HepG2 (cell line): ENCODE measurements around the gene BLMH. TPM values are rescaled to one million over a fixed set of nuclear protein-coding genes. Genes with fewer than 3 reads are reported as not detected.

Experiments
- CBFB ChIP-seq: sonication (generic); formaldehyde crosslinking; IDR thresholded peaks from 2 replicates; pipeline ENCODE4 v1.4.0; 2020; ENCODE audit warnings: missing genetic modification reagents
- CBX5 ChIP-seq: sonication (generic); formaldehyde crosslinking; IDR thresholded peaks from 2 replicates; pipeline ENCODE4 v1.4.0; 2020; ENCODE audit warnings: missing genetic modification reagents, borderline replicate concordance
- HIVEP1 ChIP-seq: sonication (generic); formaldehyde crosslinking; IDR thresholded peaks from 2 replicates; pipeline ENCODE4 v1.4.0; 2020; ENCODE audit warnings: mild to moderate bottlenecking, missing genetic modification reagents
- IRF1 ChIP-seq: sonication (generic); formaldehyde crosslinking; IDR thresholded peaks from 2 replicates; pipeline ENCODE4 v1.4.0; 2020; ENCODE audit warnings: low read depth, mild to moderate bottlenecking, missing genetic modification reagents
- JUN ChIP-seq: sonication (generic); formaldehyde crosslinking; IDR thresholded peaks from 2 replicates; pipeline ENCODE4 v1.4.0; 2020; ENCODE audit warnings: mild to moderate bottlenecking, missing genetic modification reagents
- KDM3A ChIP-seq: IDR thresholded peaks from 2 replicates; pipeline ENCODE4 v1.6.1; 2018; ENCODE audit warnings: low read depth, missing compliant biosample characterization
- KMT2A ChIP-seq: sonication (generic); formaldehyde crosslinking; IDR thresholded peaks from 2 replicates; pipeline ENCODE4 v1.4.0; 2020; ENCODE audit warnings: missing genetic modification reagents
- MTERF4 ChIP-seq: sonication (generic); formaldehyde crosslinking; IDR thresholded peaks from 2 replicates; pipeline ENCODE4 v1.8.0; 2023; ENCODE audit warnings: mild to moderate bottlenecking, missing genetic modification reagents
- PHF20 ChIP-seq: sonication (generic); formaldehyde crosslinking; IDR thresholded peaks from 2 replicates; pipeline ENCODE4 v1.5.0; 2020; ENCODE audit warnings: mild to moderate bottlenecking, missing genetic modification reagents
- PHF8 ChIP-seq: sonication (generic); formaldehyde crosslinking; IDR thresholded peaks from 2 replicates; pipeline ENCODE4 v1.5.0; 2020; ENCODE audit warnings: missing genetic modification reagents
- POLR2AphosphoS2 ChIP-seq: IDR thresholded peaks from 2 replicates; pipeline ENCODE4 v1.6.1; 2011; ENCODE audit warnings: low read depth, low read length, improper control_type of control experiment
- POLR2G ChIP-seq: fragments of 200-400 bp; formaldehyde crosslinking; IDR thresholded peaks from 2 replicates; pipeline ENCODE4 v1.6.1; 2018; ENCODE audit warnings: mild to moderate bottlenecking, low read depth, low read length, moderate library complexity
- PRDM10 ChIP-seq: sonication (generic); formaldehyde crosslinking; IDR thresholded peaks from 2 replicates; pipeline ENCODE4 v1.4.0; 2020; ENCODE audit warnings: low read depth, missing genetic modification reagents
- REXO4 ChIP-seq: sonication (generic); formaldehyde crosslinking; IDR thresholded peaks from 2 replicates; pipeline ENCODE4 v1.8.0; 2022; ENCODE audit warnings: missing genetic modification reagents, mild to moderate bottlenecking, borderline replicate concordance
- RFXANK ChIP-seq: IDR thresholded peaks from 2 replicates; pipeline ENCODE4 v1.6.1; 2016
- SCMH1 ChIP-seq: sonication (generic); formaldehyde crosslinking; IDR thresholded peaks from 2 replicates; pipeline ENCODE4 v1.9.0; 2021; ENCODE audit warnings: missing genetic modification reagents, mild to moderate bottlenecking, borderline replicate concordance
- SP2 ChIP-seq: sonication (generic); formaldehyde crosslinking; IDR thresholded peaks from 2 replicates; pipeline ENCODE4 v1.5.1; 2020; ENCODE audit warnings: mild to moderate bottlenecking, missing genetic modification reagents
- ZKSCAN5 ChIP-seq: sonication (generic); formaldehyde crosslinking; IDR thresholded peaks from 2 replicates; pipeline ENCODE4 v1.5.1; 2020; ENCODE audit warnings: mild to moderate bottlenecking, missing genetic modification reagents
- ZKSCAN8 ChIP-seq: IDR thresholded peaks from 2 replicates; pipeline ENCODE4 v1.6.1; 2016; ENCODE audit warnings: borderline replicate concordance, missing genetic modification reagents, missing compliant biosample characterization
- ZNF296 ChIP-seq: sonication (generic); formaldehyde crosslinking; conservative IDR thresholded peaks from 2 replicates; pipeline ENCODE4 v1.5.0; 2020; ENCODE audit warnings: mild to moderate bottlenecking, missing genetic modification reagents
- ZNF335 ChIP-seq: sonication (generic); formaldehyde crosslinking; IDR thresholded peaks from 2 replicates; pipeline ENCODE4 v1.4.0; 2020; ENCODE audit warnings: missing genetic modification reagents
- ZNF451 ChIP-seq: sonication (generic); formaldehyde crosslinking; IDR thresholded peaks from 2 replicates; pipeline ENCODE4 v1.5.0; 2020; ENCODE audit warnings: mild to moderate bottlenecking, missing genetic modification reagents
- ZNF619 ChIP-seq: sonication (generic); formaldehyde crosslinking; IDR thresholded peaks from 2 replicates; pipeline ENCODE4 v1.4.0; 2020; ENCODE audit warnings: mild to moderate bottlenecking, missing genetic modification reagents
- ZNF674 ChIP-seq: sonication (generic); formaldehyde crosslinking; IDR thresholded peaks from 2 replicates; pipeline ENCODE4 v1.5.0; 2020; ENCODE audit warnings: low read depth, mild to moderate bottlenecking, missing genetic modification reagents
- ZNF749 ChIP-seq: sonication (generic); formaldehyde crosslinking; IDR thresholded peaks from 2 replicates; pipeline ENCODE4 v1.8.0; 2022; ENCODE audit warnings: mild to moderate bottlenecking, missing genetic modification reagents, moderate library complexity, borderline replicate concordance
- ZNF790 ChIP-seq: sonication (generic); formaldehyde crosslinking; IDR thresholded peaks from 2 replicates; pipeline ENCODE4 v1.8.0; 2022; ENCODE audit warnings: missing genetic modification reagents, mild to moderate bottlenecking, borderline replicate concordance
- polyA plus RNA-seq, 8 experiments: library from polyadenylated mRNA; depleted of rRNA in 3 of 8; stranded (reverse) in 7 of 8; unstranded in 1 of 8; fragments of >200 nt; fragmentation: Illumina TruSeq in 4 of 8; extraction: Trizol in 4 of 8; gene quantifications; 2 replicates each; pipeline versions ENCODE4 v1.2.1 to v1.2.3, GENCODE V29; 2011 to 2016; ENCODE audit warnings: low read depth in 4 of 8, missing spikeins in 1 of 8, mixed read lengths in 1 of 8; ENCODE audit not compliant: insufficient read depth in 1 of 8
- total RNA-seq, 5 experiments: library from RNA; depleted of rRNA; stranded (reverse); fragments of >200 nt; fragmentation: Illumina TruSeq; extraction: Trizol; gene quantifications; 2 replicates each; pipeline ENCODE4 v1.2.3, GENCODE V29; 2016; ENCODE audit warnings: low read depth in 1 of 5

Gene BLMH
- total and polyA plus RNA-seq, 2 of the 13 experiments (the other 11 are each of a cell fraction or from before 2014, with no cell fraction given): 12.1 to 41.0 TPM

- TF ChIP-seq PHF8 (CRISPR knock-in tag): no peak; the same call in 1 of the 2 replicates
- 0 out of 2 replicates have a peak, but pooled peaks have one; percentile 56 for TF ChIP-seq REXO4
- TF ChIP-seq ZNF749 (CRISPR knock-in tag): no peak
- TF ChIP-seq CBFB: no peak
- no peak; the same call in 1 of the 2 replicates for TF ChIP-seq ZNF619 (CRISPR knock-in tag)
- no peak for TF ChIP-seq ZKSCAN8 (CRISPR knock-in tag)
- TF ChIP-seq HIVEP1 (CRISPR knock-in tag): no peak
- TF ChIP-seq POLR2AphosphoS2: no peak
- TF ChIP-seq RFXANK: 0 out of 2 replicates have a peak, but pooled peaks have one; percentile 59
- TF ChIP-seq JUN: 0 out of 2 replicates have a peak, but pooled peaks have one; percentile 19
- TF ChIP-seq KDM3A: no peak
- TF ChIP-seq CBX5 (CRISPR knock-in tag): no peak
- 0 out of 2 replicates have a peak, but pooled peaks have one; percentile 10 for TF ChIP-seq KMT2A (CRISPR knock-in tag)
- TF ChIP-seq SCMH1 (CRISPR knock-in tag): no peak
- TF ChIP-seq ZNF674 (CRISPR knock-in tag): no peak
- no peak for TF ChIP-seq ZNF790
- no peak for TF ChIP-seq SP2 (CRISPR knock-in tag)
- TF ChIP-seq PRDM10 (CRISPR knock-in tag): 0 out of 2 replicates have a peak, but pooled peaks have one; percentile 16
- no peak for TF ChIP-seq ZNF451
- TF ChIP-seq ZNF296: 0 out of 2 replicates have a peak, but pooled peaks have one; percentile 55
- no peak for TF ChIP-seq IRF1 (CRISPR knock-in tag)
- peak; percentile 36; the same call in 1 of the 2 replicates for TF ChIP-seq POLR2G
- TF ChIP-seq MTERF4 (CRISPR knock-in tag): no peak
- no peak for TF ChIP-seq ZNF335 (CRISPR knock-in tag)
- TF ChIP-seq PHF20 (CRISPR knock-in tag): peak; percentile 50
- TF ChIP-seq ZKSCAN5 (CRISPR knock-in tag): no peak
Observed at GRCh38 chr17:30290696-30291542, 825 bp downstream of the BLMH start (continued).
